Measurements from ENCODE around the gene SRXN1.

SRXN1 gene

DNA sequence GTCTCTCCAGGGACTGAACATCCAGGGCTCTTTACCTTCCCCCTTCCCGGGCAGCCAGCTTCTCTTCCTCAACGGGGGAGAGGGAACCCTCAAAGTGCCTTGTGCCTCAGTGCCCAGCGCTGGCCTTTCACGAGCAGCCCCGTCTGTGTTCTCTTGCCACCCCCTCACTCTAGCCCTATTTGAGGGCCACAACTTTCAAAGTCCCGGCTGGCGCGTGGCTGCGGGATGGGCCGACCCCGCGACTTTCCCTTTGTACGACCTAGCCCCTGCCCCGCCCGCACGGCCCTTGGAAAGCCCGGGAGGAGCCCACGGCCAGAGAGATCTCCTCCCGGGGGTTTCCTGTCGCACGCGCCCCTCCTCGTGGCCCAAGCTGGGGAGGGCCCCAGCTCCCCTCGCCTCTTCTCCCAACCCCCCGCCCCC is 22.0 kb upstream of the SRXN1 start:
- DNase-seq = no peak

- DNase-seq = no peak
Observed at GRCh38 chr20:673603-674001, 20.6 kb upstream of the SRXN1 start.

DNA sequence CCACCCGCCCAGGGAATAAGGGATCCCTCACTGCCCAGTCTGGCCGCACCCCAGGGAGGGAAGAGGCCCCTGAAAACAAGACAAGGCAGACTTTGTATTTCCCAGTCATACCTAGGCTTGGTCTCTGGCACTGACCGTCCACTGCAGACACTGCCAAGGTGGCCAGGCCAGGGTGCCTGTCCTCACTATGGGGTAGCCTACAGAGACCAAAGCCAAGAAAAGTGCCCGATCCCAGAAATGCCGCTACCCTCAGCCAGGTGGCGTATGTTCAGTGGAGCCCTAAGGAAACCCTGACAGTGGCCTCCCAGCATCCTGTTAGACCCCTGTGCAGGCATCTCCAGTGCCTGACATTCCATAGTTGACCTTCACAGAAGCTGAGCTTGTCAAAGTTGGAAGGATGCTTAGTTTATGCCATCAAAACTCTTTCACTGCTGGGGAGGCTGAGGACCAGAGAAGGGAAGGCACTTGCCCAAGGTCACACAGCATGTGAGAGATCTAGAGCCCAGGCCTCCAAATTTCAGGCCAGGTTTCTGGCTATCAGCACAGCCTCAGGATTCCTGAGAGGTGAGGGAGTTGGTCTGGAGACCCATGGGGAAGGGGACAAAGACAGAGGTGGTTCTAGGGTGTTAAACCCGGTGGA is 20.1 kb upstream of the SRXN1 start:
- DNase-seq = no peak

GRCh38 chr20:671252-672030 is 18.4 kb upstream of the SRXN1 start:
- DNase-seq = no peak

GRCh38 chr20:669573-669972 is 16.6 kb upstream of the SRXN1 start:
- DNase-seq = no peak

DNA sequence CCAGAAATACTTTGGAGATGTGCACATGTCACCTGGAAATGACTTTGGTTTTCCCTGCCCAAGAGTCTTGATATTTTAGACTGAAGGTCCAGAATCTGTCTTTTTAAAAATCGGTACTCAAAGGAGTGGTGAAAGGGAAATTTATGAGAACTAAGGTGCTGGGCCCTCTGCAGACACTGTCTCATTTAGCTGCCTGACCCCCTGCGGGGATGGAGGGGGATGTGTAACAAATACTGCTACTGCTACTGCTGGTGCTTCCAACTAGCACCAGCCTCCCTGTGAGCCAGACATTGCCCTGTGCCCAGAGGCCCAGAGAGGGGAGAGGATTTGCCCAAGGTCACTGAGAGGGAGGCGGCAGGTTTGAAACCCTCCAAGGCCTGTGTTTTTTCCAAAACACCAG is 15.6 kb upstream of the SRXN1 start:
- no peak for DNase-seq

- DNase-seq = no peak
Observed at GRCh38 chr20:668050-668449, 15.1 kb upstream of the SRXN1 start.

DNA sequence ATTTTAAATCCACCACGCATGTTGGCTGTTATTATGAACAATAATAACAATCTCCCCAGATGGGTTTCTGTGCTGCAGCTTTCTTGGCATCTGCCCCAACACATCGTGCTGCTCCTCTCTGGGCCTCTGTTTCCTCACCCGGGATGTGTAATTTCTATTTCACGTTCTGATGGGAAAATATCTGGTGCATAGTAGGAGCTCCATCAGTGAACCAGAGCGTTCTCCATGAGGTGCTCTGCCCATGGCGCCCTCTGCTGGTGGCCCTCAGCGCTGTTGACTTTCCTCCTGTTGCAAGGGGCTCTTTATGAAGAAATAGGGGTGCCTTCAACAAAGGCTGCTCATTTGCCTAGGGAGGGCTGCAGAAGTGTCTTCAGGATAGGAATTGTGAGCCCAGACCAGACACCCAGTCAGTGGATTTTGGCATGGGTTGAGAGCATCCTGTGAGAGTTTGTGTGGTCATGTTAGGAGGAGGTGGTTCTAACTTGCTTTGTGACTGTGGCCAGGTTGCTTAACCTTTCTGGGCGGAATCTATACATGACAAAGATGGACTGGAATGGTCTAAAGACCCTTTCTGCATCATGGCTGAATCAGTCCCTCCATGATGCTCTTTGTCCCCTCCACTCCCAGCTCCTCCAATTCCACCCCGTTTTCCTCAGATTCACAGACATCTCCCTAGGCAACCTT is 14.5 kb upstream of the SRXN1 start:
- no peak for DNase-seq

GRCh38 chr20:666877-667276 is 13.9 kb upstream of the SRXN1 start:
- no peak for DNase-seq

- no peak for DNase-seq
Observed at GRCh38 chr20:665276-665675, 12.3 kb upstream of the SRXN1 start.

- DNase-seq = no peak
Observed at GRCh38 chr20:664576-664975, 11.6 kb upstream of the SRXN1 start.

DNA sequence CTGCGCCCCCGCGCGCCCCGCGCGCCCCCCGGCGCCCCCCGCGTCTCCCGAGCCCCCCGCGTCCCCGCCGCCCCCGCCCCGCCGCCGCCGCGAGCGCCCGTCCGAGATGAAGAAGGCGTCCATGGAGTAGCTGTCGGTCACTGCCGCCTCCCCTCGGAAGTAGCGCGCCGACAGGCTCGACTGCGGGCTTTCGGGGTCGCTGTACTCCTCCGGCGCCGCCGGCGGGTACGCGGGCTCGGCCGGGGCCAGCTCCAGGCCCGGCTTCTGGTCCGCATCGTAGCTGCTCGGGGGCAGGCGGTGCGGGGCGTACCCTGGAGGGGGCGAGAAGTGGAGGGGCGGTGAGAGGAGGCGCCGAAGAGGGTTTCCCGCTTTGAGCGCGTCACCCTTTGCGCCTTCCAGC is 11.2 kb upstream of the SRXN1 start:
- DNase-seq = no peak

DNA sequence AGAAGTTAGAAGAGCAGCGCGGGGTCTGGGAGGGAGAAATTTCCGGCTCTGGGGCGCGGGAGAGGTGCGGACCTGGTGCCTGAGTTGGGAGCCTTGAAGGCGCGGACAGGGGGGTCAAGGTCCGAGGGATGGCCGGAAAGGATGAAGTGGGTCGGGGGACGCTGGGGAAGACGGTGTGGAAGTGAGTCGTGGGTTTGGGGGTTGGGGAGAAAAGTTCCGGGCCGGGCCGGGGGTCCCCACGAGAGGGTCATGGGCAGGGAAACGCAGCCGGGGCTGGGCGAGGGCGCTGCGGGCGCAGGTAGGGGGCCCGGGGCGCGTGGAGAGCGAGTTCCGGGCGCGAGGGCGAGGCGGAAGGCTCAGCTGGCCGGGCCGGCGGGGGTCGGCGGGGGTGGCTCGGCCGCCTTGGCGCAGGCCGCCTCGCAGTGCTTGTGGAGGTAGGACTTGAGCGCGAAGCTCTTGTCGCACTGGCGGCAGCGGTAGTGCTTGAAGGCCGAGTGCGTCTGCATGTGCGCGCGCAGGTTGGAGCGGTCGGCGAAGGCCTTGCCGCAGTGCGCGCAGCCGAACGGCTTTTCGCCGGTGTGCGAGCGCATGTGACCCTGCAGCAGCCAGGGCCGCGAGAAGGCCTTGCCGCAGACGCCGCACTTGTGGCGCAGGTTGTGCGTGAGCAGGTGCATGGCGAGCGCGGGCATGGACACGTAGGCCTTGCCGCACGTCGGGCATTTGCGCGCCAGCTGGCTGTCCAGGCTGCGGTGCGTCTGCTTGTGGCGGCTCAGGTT is 10.5 kb upstream of the SRXN1 start:
- no peak for DNase-seq

DNA sequence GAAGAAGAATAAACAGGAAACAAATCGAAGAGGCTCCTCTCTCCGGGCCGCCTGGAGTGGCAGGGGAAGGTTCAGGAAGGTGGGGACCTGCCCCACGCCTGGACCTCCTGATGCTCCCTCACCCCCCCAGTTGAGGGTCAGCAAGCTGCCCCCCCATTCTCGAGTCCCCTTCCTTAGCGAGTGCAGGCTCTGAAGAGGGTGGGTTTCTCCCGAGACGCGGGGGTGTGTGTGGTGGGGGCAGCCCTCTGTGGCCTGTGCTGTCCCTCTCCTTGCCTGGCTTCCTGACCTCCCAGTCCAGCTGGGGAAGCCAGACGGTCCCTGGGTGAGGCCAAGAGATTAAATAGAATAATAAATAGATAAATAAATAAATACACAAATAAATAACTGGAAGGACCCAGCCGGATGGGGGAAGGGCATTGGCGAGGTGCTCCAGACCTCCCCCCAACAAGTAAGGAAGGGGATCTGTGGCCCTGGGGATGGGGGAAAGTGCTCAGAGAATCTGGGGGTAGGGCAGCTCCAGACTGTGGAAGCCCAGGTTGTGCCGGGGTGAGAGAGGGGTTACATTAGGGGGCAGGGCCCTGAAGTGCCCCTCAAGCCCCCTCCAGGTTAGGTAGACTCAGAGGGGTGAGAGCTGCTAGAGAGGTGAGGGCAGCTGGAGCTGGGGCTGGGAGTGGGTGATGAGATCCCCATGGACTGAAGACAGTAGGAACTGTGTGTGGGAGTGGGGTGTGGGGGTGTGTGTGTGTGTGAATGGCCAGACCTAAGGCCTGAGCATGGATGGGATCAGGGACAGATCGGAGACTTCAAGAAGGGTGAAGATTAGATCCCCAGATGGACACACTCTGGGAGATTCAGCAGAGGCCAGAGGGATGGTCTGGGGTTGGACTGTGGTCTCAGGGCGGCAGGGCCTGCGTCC is 9.5 kb upstream of the SRXN1 start:
- DNase-seq = no peak

DNA sequence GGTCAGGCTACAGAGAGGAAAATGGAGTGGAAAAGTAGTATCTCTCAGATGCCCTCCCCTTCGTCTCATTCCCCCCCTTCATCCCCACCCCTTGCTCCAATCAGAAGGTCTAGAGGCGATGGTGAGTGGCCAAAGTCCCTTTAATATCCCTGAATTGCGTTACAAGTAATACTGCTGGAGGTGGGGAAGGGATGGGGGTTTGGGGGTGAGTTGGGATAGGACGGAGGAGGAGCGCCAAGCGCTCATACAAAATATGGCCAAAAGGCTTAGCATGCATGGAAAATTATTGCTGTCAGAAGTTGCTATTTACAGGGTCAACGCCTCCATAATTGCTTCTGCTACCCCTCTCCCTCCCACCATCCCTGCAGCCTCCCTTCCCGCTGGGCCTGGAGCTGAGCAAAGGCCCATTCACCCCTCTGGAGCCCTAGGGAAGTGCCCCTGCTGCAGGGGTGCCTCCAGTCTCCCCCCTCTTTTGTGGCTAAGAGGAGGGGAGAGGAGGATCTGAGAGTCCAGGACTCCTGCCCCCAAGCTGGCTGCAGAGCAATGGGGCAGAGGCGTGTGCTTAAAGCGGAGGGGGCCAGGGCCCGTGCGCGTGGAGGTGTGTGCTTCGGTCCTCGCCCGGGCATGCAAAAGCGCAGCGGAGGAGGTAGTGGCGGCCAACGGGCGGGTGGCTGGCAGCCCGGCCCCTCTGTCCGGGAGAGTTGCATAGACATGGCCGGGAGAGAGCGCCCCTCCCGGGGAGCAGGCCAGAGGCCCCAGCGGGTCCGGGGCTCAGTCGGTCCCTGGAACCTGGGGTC is 8.7 kb upstream of the SRXN1 start:
- DNase-seq = no peak

- no peak for DNase-seq
Observed at GRCh38 chr20:658731-659291, 5.8 kb upstream of the SRXN1 start.

- no peak for DNase-seq
Observed at GRCh38 chr20:658202-658601, 5.2 kb upstream of the SRXN1 start.

GRCh38 chr20:655726-656624 is 3.0 kb upstream of the SRXN1 start:
- DNase-seq = no peak

GRCh38 chr20:654417-654750 is 1.4 kb upstream of the SRXN1 start:
- no peak for DNase-seq
